Measurements from ENCODE around the gene PFDN2. TPM values are rescaled to one million over a fixed set of nuclear protein-coding genes. Genes with fewer than 3 reads are reported as not detected.
"Not testable (repeated sequence)": the region's sequence is repeated elsewhere in the genome, so short reads cannot be mapped to it uniquely, and the experiment has no call there.

Gene PFDN2
- total RNA-seq, 1 donor from 2014 or later = 57.0 TPM

DNA sequence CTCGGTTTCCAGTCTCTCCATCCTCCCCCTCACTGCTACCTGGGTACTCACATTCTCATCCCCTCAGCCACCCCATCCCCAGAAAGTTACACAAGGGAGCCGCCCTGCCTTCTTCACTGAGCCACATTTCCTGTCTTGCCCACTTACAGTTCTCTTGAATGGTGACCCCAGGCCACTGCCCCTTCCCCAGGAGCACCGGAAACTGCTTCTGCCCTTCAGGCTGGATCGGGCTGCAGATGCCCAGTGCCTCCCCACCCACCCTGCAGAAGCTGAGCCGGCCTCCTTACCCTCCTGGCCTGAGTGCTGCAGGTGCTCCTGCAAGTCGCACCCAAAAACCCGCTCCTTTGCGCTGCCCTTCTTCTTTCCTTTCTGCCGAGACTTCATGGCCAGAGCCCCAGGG, 48.6 kb downstream of the PFDN2 start:
- intact Hi-C loops (cut with DNase I) = no loop called here
- no peak for DNase-seq (ENCODE audit: low spot score)
- no peak for ATAC-seq

DNA sequence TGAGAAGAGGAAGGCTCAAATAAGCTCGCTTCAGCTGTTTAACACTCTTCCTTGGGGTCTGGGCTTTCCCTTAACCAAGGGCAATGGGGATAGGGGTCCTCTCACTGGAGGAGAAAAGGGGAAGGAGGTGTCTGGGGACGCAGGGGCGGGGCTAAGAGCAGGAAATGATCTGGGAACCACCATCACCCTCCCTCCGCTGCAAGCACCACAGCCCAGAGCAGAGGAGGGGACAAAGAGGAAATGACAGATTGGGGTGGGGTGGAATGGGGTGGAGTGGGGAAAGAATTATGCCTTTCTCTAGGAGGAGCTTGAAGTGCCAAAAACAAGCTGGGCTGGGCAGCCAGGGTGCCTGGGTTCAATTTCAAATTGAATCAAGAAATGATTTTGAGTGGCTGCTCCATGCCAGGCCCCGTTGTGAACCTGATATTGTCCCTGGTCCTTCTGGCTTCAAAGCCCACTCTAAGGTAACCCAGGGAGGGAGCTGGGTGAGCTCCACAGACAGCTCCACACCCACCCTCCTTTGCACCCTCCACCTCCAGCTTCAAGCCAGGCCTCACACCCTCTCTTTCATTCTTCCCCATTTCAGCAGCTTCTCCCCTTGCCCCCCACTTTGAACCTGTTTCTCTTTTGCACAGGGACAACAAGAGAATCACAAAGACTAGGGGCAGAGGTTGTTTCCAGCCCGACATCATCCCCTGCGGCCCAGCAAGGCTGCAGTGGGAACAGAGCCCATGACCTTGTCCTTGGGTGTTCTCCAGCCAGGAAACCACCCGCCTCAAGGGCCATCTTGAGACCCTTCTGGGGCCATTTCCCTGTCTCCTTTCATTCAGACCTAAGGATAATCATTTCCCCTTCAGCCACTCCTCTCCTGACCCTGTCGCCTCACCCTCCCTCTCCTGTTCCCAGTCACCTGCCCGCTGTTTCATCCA, 49.3 kb downstream of the PFDN2 start:
- ATAC-seq = peak; percentile 80
- intact Hi-C loops (cut with DNase I) = no loop called here
- peak; percentile 73 for DNase-seq (ENCODE audit: low spot score)

DNA sequence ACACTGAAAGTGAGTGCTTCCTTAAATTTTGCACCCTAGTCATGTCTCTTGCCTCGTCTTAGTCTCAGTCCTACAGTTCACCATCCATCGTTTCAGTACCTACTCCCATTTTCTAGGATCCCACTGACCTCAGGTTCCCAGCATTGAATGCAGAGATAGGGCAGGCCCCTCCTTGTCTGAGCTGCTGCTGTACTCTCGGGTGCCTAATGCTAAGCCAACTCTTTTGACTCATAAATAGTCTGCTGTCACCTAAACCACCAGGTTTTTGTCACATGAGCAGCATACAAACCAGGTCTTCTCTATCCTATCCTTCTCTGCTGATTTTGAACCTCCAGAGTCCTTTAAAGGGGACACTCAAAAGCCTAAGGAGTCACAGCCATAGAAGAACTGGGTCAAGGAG, 51.1 kb downstream of the PFDN2 start:
- ATAC-seq = no peak
- intact Hi-C loops (cut with DNase I) = no loop called here
- no peak for DNase-seq (ENCODE audit: low spot score)

DNA sequence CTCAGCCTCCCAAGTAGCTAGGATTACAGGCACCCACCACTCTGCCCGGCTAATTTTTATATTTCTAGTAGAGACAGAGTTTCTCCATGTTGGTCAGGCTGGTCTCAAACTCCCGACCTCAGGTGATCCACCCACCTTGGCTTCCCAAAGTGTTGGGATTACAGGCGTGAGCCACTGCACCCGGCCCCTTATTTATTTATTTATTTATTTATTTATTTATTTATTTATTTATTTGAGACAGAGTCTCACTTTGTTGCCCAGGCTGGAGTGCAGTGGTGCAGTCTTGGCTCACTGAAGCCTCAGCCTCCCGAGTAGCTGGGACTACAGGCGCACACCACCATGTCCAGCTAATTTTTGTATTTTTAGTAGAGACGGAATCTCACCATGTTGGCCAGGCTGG, 52.2 kb downstream of the PFDN2 start:
- ATAC-seq; DNase-seq (ENCODE audit: low spot score); intact Hi-C loops (cut with DNase I): not testable (repeated sequence)

DNA sequence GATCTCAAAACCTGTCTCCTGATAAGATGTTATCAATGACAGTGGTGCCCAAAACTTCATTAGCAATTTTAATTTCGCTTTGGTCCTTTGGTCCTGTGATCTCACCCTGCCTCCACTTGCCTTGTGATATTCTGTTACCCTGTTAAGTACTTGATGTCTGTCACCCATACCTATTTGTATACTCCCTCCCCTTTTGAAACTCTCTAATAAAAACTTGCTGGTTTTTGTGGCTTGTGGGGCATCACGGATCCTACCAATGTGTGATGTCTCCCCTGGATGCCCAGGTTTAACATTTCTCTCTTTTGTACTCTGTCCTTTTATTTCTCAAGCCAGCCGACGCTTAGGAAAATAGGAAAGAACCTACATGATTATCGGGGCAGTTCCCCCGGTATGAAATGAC, 53.9 kb downstream of the PFDN2 start:
- intact Hi-C loops (cut with DNase I); DNase-seq (ENCODE audit: low spot score); ATAC-seq: not testable (repeated sequence)

DNA sequence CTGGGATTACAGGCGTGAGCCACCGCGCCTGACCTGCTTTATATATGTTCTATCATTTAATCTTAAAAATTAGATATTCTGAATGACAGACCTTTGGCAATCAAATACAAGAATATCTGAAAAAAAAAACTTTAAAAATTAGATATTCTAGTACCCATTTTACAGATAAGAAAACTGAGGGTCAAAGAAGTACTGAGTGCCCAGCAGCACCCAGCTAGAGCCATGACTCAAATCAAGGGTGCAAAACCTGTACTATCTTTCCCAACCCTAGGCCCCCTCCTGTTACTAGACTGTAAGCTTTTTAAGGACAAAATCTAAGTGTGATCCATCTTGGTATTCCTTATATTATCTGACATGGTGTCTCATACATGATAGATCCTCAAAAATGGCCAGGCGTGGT, 56.4 kb downstream of the PFDN2 start:
- intact Hi-C loops (cut with DNase I) = no loop called here
- ATAC-seq = no peak
- DNase-seq (ENCODE audit: low spot score) = no peak

DNA sequence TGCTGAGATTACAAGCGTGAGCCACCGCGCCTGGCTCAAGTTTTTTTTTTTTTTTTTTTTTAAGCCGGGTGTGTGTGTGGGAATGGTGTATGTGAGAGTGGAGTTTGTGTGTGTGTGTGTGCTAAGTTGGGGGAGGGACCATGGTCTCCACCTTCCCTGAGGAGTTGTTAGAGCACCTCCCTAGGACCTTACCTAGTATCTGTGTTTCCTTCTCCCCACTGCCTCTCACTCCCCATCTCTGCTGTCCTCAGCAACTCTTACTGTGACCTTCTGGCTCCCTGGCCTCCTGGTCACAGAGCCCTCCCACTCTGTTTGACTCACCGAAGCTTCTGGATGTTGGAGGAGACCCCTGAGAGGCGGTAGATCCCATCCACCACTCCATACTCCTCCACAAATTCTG, 58.5 kb downstream of the PFDN2 start:
- ATAC-seq (no peak), DNase-seq (ENCODE audit: low spot score) (no peak)
- intact Hi-C loops (cut with DNase I) = no loop called here

DNA sequence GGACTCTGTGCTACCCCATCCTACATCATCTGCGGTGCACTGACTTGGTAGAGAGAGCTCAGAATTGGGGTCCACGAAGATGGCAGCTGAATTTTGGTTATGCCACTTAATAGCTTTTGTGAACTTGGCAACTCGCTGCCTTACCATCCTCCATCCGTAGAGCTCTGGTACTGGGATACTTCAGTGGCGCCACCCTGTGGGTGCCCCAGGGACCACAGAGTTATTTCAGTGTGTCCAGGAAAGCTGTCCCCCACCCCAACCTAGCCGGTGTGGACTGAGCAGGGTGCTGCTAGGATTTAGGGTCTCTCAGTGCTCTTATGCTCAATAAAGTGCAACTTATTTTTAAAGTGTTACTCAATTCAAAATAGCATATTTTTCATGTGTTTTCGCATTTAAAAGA, 63.0 kb downstream of the PFDN2 start:
- DNase-seq (ENCODE audit: low spot score) (no peak), ATAC-seq (no peak)
- intact Hi-C loops (cut with DNase I) = no loop called here

DNA sequence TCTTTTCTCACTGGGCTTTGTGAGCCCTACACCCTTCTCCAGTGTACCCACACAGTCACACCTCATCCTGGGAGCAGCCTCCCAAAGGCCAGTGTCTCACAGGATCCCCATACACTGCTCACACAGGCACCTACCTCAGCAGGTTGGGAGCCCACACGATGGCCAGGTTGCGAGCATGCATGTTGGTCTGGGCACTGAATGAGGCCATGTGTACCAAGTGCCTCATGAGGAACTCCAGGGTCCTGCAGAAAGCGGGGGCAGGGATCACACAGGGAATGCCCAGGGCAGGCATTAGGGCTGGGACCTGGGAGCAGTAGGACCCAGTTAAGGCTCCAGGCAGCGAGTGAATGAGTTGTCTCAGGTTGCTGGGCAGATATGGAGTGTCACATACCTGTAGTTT, 63.6 kb downstream of the PFDN2 start:
- intact Hi-C loops (cut with DNase I) = no loop called here
- ATAC-seq (no peak), DNase-seq (ENCODE audit: low spot score) (no peak)

DNA sequence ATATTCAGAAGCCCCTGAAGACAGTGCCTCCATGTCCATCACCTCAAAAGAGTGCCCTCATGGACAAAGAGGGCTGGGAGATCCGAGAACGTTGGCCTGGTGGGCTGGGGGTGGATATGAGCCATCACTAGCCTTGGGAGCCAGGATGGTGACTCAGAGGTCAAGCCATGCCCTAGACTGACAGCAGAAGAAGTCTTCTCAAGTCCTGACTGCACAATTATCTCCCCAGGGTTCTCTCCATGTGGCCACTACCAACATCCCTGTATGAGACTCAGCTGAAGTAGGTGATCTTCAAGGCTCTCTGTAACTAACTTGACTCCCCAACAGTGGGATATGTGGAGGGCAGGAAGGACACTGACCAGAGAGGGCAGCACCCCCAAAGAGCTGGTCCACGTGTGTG, 64.9 kb downstream of the PFDN2 start:
- DNase-seq (ENCODE audit: low spot score) (no peak), ATAC-seq (no peak)
- intact Hi-C loops (cut with DNase I) = no loop called here

DNA sequence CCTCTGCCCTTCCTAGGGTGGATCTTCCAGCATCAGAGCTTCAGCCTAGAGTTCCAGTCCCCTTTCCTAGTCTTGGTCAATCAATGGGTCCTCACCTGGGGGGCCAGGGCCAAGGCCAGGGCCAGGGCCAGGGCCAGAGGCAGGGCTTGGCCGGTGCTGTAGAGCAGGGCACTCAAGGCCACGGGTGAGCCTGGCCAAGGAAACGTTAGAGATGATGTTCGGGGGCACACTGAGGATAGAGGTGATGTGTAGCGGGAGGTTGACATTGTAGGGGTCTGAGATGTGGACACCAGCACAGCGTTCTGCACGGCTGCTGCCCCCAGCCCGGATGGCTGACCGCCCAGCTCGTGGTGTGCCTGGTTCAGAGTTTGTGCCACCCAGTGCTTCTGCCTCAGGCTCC, 66.6 kb downstream of the PFDN2 start:
- no peak for ATAC-seq
- intact Hi-C loops (cut with DNase I) = no loop called here
- DNase-seq (ENCODE audit: low spot score) = no peak

Other genes starting within 250 kb of the PFDN2 start
- 1.5 TPM for gene ITLN1, start 232.9 kb downstream of the PFDN2 start, total RNA-seq
- not detected for gene ITLN2, start 163.2 kb downstream of the PFDN2 start, total RNA-seq
- gene F11R, start 96.9 kb downstream of the PFDN2 start, total RNA-seq = 20.3 TPM
- gene TSTD1, start 79.1 kb downstream of the PFDN2 start, total RNA-seq = 13.1 TPM
- gene USF1, start 72.1 kb downstream of the PFDN2 start, total RNA-seq = 58.0 TPM
- gene ARHGAP30, start 48.1 kb downstream of the PFDN2 start, total RNA-seq = 13.7 TPM
- gene NECTIN4, start 28.5 kb downstream of the PFDN2 start, total RNA-seq = 0.09 TPM
- gene KLHDC9, start 19.7 kb downstream of the PFDN2 start, total RNA-seq = 6.6 TPM
- 38.0 TPM for gene NIT1, start 68 bp upstream of the PFDN2 start, total RNA-seq
- gene DEDD, start 14.6 kb upstream of the PFDN2 start, total RNA-seq = 34.3 TPM
- gene UFC1, start 35.9 kb upstream of the PFDN2 start, total RNA-seq = 70.4 TPM
- 23.5 TPM for gene USP21, start 41.5 kb upstream of the PFDN2 start, total RNA-seq
- 25.0 TPM for gene PPOX, start 48.4 kb upstream of the PFDN2 start, total RNA-seq
- gene B4GALT3, start 59.5 kb upstream of the PFDN2 start, total RNA-seq = 21.0 TPM
- gene ADAMTS4, start 81.0 kb upstream of the PFDN2 start, total RNA-seq = 75.9 TPM
- 76.5 TPM for gene NDUFS2, start 84.3 kb upstream of the PFDN2 start, total RNA-seq
- gene FCER1G, start 97.3 kb upstream of the PFDN2 start, total RNA-seq = 43.9 TPM
- not detected for gene APOA2, start 105.6 kb upstream of the PFDN2 start, total RNA-seq
- gene TOMM40L, start 108.0 kb upstream of the PFDN2 start, total RNA-seq = 11.0 TPM
- not detected for gene NR1I3, start 120.2 kb upstream of the PFDN2 start, total RNA-seq
- gene PCP4L1, start 140.7 kb upstream of the PFDN2 start, total RNA-seq = 0.89 TPM
- 4,832 TPM for gene MPZ, start 191.9 kb upstream of the PFDN2 start, total RNA-seq
- 124 TPM for gene SDHC, start 196.3 kb upstream of the PFDN2 start, total RNA-seq
- gene CFAP126, start 249.8 kb upstream of the PFDN2 start, total RNA-seq = 0.49 TPM

All from sciatic nerve (tissue), 2 donors.